HG03457 (cell line): ENCODE measurements around the gene TUSC2.
A peak's percentile ranks its signal among the peaks of the same experiment; 100 is the strongest.

Experiments used
- ATAC-seq: cut with Tn5 transposase; IDR thresholded peaks from one replicate; pipeline ENCODE4 v1.9.1; 2021; ENCODE audit warnings: moderate number of reproducible peaks; ENCODE audit not compliant: unreplicated experiment

Gene TUSC2, protein sequence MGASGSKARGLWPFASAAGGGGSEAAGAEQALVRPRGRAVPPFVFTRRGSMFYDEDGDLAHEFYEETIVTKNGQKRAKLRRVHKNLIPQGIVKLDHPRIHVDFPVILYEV

DNA sequence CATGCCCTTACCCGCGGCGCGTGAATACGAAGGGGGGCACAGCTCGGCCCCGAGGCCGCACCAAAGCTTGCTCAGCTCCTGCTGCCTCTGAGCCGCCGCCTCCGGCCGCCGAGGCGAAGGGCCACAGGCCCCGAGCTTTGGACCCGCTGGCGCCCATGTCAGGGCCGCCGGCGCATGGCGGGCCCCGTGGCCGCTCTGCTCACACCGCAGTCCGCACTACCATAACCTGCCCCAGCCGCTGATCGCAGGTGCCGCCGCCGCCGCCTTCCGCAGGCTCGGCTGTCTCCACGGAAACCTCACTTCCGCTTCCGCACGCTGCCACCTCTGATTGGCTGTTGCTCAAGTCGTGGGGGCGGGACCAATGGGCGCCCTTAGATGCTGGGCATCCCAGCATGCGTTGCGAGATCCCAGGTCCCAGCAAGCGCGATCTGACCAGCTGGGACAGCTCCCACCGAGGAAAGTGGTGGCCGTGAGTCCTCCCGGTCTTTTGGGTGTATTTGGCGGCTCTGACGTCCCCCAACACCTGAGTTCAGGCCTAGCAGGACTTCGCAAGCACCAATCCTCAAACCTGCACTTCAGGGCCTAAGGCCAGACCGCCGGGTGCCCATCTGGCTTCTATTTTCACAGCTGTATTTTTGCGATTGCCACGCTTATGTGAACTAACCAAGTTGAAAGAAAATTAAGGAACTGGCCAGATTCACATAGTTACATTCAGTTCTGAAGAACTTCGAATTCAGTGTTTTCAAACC, at the start of gene TUSC2:
Gene TUSC2 (minus strand): TSS at position 281 of the 749 bp plus-strand sequence. CDS start 124 bp downstream, at position 157.
- ATAC-seq, result peak; percentile 64

DNA sequence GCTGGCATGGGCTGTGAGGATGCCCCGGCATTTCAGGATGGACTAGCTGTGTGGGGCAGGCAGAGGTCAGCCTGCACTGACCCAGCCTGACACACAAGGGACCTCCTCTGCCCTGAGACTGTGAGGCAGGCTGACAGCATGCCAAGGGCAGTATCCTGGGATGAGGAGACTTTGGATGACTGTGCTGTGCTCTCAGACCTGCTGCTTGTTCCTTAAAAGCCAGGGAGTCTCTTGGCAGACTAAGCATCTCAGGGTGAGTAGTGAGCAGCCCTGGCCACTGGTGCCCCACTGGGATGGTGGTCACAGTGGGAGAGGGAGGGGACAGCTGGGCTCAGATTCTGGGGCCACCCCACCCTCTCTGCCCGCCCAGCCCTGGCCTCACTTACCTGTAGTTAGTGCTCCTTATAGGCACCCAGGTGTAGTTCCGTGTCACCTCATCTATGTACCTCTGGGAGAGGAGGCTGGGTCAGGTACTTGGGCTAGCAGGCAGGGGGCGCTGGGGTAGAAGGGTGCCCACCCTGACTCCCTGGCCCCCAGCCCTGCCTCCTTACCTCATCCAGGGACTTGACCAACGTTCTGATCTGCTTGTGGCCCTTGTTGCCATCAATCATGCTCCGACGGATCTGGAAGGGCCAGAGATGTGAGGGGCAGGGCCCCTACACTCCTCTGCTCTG, 47.4 kb upstream of the TUSC2 start:
- ATAC-seq, result no peak

DNA sequence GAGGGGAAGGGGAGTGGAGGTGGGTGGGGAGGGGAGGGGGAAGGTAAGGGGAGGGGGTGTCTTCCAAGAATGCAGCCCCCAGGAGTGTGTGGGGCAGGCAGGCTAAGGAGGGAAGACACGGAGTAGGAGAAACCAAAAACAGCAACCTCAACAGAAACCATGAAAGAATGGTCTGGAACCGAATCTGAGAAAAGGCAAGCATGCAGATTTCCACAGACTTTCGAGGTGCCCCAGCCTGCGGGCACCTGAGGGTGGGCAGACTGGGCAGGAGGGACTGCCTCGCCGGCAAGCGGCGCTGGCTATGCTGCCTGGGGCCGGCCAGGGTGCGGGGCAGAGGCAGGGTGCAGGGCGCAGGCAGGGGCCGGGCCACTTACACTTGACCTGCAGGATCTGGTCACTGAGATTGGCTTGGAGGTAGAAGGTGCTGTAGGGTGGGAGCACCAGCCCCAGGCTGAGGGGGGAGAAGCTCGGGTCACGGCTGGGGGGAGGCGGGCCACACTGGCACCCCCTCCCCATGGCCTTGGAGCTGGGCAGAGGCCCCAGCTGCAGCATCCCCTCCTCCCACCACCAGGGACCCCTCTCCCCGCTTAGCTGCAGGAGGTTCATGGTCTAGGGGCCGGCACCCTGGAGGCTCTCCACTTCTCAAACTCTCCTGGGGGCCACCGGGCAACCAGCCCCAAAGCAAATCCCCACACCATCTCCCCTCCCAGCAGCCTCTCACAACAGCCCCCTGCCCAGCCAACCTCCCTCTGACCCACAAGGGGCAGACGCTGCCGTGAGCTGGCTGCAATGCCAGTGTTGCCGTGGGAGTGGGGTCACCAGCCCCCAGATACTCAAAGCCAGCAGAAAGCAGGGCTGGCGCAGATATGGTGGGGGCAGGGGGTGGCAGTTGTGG, 46.6 kb upstream of the TUSC2 start:
- no peak for ATAC-seq

- ATAC-seq, result no peak
Measured at GRCh38 chr3:50373146-50374051, 45.4 kb upstream of the TUSC2 start.

DNA sequence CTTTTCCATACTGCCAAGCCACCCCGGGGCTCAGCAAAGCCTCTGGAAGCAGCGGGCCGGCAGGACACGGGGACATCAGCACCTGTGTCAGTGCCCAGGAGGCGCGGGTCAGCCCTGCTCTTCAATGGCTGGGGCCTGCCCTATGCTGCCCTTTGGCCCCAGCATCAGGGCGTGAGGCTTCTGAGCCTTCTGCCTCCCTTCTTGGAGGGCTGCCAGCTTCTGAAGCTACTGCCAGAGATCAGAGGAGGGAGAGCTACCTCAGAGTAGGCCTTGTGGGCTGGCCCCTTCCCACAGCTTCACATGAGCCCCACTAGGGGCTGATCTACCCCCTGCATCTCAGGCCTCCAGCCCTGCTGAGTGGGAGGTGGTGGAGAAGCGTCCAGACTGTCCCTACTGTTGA, 44.3 kb upstream of the TUSC2 start:
- ATAC-seq, result no peak

DNA sequence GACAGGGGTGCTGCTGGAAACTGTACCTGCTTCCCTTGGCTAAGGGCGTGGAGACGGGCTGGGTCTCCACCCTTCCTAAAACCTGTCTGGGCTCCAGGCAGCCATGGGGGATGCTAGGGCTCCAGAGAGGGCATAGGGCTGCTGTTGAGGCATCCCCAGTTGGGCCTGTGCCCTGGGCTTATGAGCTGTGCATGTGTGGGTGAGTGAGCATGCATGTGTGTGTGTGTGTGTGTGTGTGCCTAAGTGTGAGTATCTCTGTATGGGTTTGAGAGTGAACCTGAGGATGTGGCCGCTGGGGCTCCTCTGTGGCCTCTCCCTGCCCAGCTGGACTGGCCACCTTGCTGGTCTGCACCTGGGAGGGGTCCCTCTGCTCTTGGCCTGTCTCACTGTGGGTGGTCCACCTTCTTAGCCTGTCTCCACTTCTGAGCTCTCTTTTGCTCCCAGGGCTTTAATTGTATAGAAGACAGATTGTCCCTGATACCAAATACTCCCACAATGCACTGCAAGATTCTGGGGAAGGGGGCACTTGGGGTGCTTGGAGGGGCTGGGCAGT, 43.2 kb upstream of the TUSC2 start:
- no peak for ATAC-seq

DNA sequence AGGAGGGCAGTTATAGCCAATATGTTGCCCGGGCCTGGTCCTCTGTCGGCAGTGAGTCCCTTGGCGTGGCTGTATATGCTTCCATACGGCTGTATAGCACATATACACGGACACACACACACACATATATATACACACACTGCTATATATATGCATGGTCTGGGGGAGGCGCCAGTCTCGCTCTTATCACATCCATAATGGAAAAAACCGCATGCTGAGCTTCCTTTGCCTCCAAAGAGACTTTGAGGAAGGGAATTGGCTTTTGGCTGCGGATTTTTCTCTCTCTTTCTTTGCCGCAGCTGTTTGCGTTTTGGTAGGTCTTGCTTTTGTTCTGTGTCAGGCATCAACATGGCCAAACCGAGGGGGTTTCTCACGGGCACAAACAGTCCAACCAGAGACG, 42.6 kb upstream of the TUSC2 start:
- ATAC-seq, result no peak

DNA sequence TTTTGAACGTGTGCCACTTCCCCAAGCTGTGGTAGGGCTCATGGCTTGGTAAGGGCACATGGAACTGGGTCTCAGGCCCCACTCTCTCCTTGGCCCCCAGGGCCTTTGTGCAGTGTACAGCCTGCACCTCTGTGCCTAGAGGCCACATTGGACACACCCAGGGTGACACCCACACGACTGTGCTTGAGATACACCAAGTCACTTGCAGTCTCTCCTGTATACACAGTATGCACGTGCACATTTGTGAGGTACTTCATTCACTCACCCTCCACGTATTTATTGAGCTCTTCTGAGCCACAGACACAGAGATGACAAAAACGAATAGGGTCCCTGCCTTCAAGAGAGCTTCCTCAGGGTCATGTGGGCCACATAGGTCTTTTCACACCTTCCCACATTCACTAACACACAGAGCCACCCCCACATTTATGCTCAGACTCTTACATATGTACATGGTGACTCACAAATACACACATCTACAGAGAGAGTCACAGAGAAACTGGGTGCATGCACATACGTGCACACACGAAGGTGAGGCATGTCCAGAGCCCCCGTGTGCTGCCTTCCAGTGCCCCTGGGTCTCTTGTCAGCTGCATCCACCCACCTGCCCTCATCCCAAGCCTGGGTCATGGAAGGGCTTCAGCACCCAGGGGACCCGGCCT, 41.1 kb upstream of the TUSC2 start:
- ATAC-seq, result no peak

DNA sequence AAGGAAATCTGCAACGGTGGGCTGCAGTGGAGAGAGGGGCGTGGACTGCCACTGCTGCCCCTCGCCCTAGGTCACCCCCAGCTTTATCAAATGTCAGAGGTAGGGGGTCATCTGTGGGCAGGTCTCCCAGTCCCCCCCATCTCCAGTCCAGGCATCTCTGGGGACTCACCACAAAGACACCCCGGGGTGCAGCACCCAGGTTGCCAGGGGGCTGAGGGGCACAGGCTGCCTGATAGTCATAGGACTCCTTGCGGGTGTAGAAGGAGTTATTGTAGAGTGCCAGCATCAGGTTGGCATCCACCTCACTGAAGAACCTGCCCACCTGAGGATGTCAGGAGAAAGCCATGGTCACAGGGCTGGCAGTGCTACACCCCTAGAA, 37.8 kb upstream of the TUSC2 start:
- ATAC-seq, result no peak

- ATAC-seq, result peak; percentile 61
Measured at GRCh38 chr3:50365080-50365841, 37.2 kb upstream of the TUSC2 start.

GRCh38 chr3:50364573-50365079, 36.6 kb upstream of the TUSC2 start:
- ATAC-seq, result no peak

- no peak for ATAC-seq
Measured at GRCh38 chr3:50359760-50360110, 31.7 kb upstream of the TUSC2 start.

- peak; percentile 89 for ATAC-seq
Measured at GRCh38 chr3:50358911-50359759, 31.1 kb upstream of the TUSC2 start, which contains the start of gene TMEM115. Gene TMEM115, minus strand, starts transcription at chr3:50359521. Its CDS starts 458 bp downstream, at chr3:50359063.

DNA sequence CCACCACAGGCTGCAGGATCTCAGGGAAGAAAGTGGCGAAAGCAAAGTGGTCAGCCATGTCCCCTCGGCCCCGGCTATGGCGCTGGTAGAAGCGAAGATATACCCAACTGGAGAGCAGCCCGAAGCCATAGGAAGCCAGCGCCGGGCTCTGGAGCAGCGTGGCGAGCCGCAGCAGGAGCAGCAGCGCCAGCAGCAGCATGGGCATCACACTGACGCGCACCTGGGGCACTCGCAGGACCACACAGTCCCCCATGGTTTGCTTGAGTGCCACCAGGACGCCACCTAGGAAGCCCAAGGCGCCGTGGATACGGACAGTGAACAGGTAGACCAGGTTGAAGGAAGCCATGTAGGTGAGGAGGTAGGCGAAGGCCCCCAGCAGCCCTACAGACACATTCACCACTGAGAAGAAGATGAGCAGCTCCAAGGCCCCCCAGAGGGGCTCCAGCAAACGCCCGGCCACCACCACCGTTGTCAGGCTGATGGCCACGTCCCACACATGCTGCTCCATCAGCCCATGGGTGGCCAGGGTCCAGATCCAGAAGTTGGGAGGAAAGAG, 30.4 kb upstream of the TUSC2 start:
- no peak for ATAC-seq

GRCh38 chr3:50357481-50357880, 29.5 kb upstream of the TUSC2 start:
- ATAC-seq, result no peak

DNA sequence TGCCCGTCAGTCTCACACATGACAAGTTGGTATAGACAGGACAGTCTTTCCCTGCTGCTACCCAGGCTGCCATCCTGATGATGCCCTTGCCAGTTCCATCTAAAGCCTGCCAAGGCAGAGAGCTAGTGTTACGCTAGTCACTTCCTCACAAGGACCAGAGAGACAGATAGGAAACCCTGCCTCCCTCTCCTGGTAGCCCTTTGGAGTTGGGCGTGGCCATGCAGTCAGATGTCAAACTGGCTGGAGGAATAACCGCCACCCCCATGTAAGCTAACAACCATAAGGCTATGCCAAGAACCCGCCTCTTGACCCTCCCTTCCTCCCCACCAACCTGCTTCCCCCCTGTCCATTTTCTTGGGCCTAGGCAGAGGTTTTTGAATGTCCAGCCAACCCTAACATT, 28.5 kb upstream of the TUSC2 start:
- ATAC-seq, result no peak

- no peak for ATAC-seq
Measured at GRCh38 chr3:50355829-50356552, 28.0 kb upstream of the TUSC2 start.
